ENCODE results near the gene MYO3B. TPM values are rescaled to one million over a fixed set of nuclear protein-coding genes. Genes with fewer than 3 reads are reported as not detected.

The MYO3B gene
- not detected in 2 replicates for total RNA-seq (2014; rRNA removed; shearing (Covaris generic); ENCODE audit: low replicate concordance)

GRCh38 chr2:170177950-170178781 is at the start of gene MYO3B:
Gene MYO3B (plus strand): TSS chr2:170178147. CDS start chr2:170178288, 141 bp downstream.
- peak; percentile 24 for DNase-seq
- Histone ChIP-seq H3K27me3 (no peaks in the 10 kb centered on the region), H3K9me3 (no peaks in the 10 kb centered on the region), H3K4me3 (no peak within 1 kb of the TSS), H3K36me3 (no peaks in the 10 kb centered on the region)

- no peak for DNase-seq
- Histone ChIP-seq H3K9me3 (no peaks in the 10 kb centered on the region), H3K27me3 (no peaks in the 10 kb centered on the region)
Observed at GRCh38 chr2:170139276-170139967, 38.5 kb upstream of the MYO3B start.

GRCh38 chr2:170140561-170140960 is 37.4 kb upstream of the MYO3B start:
- DNase-seq: no peak

More at GRCh38 chr2:170139276-170139967, 38.5 kb upstream of the MYO3B start:
- Histone ChIP-seq H3K4me3 (no peak overlapping the region), H3K36me3 (no peaks in the 10 kb centered on the region)

GRCh38 chr2:170141865-170142264 is 36.1 kb upstream of the MYO3B start:
- Histone ChIP-seq H3K9me3 (no peaks in the 10 kb centered on the region), H3K27me3 (no peaks in the 10 kb centered on the region), H3K36me3 (no peaks in the 10 kb centered on the region), H3K4me3 (no peak overlapping the region)
- DNase-seq: no peak

More at GRCh38 chr2:170140561-170140960, 37.4 kb upstream of the MYO3B start:
- Histone ChIP-seq H3K36me3 (no peaks in the 10 kb centered on the region), H3K9me3 (no peaks in the 10 kb centered on the region), H3K27me3 (no peaks in the 10 kb centered on the region), H3K4me3 (no peak overlapping the region)

GRCh38 chr2:170142502-170142901 is 35.4 kb upstream of the MYO3B start:
- Histone ChIP-seq H3K36me3 (no peaks in the 10 kb centered on the region), H3K27me3 (no peaks in the 10 kb centered on the region), H3K9me3 (no peaks in the 10 kb centered on the region), H3K4me3 (no peak overlapping the region)
- DNase-seq: no peak

GRCh38 chr2:170143045-170143717 is 34.8 kb upstream of the MYO3B start:
- Histone ChIP-seq H3K4me3 (no peak overlapping the region), H3K36me3 (no peaks in the 10 kb centered on the region), H3K9me3 (no peaks in the 10 kb centered on the region), H3K27me3 (no peaks in the 10 kb centered on the region)
- no peak for DNase-seq

GRCh38 chr2:170144761-170145160 is 33.2 kb upstream of the MYO3B start:
- no peaks in the 10 kb centered on the region for H3K36me3 ChIP-seq
- H3K27me3 ChIP-seq: no peaks in the 10 kb centered on the region
- DNase-seq: no peak
- no peaks in the 10 kb centered on the region for H3K9me3 ChIP-seq
- H3K4me3 ChIP-seq: no peak overlapping the region

GRCh38 chr2:170145191-170145590 is 32.8 kb upstream of the MYO3B start:
- Histone ChIP-seq H3K9me3 (no peaks in the 10 kb centered on the region), H3K36me3 (no peaks in the 10 kb centered on the region), H3K27me3 (no peaks in the 10 kb centered on the region), H3K4me3 (no peak overlapping the region)
- DNase-seq: no peak

- Histone ChIP-seq H3K4me3 (no peak overlapping the region), H3K27me3 (no peaks in the 10 kb centered on the region), H3K36me3 (no peaks in the 10 kb centered on the region), H3K9me3 (no peaks in the 10 kb centered on the region)
- DNase-seq: no peak
Observed at GRCh38 chr2:170145675-170146432, 32.1 kb upstream of the MYO3B start.

GRCh38 chr2:170146784-170147183 is 31.2 kb upstream of the MYO3B start:
- no peak for DNase-seq
- no peaks in the 10 kb centered on the region for H3K36me3 ChIP-seq
- H3K9me3 ChIP-seq: no peaks in the 10 kb centered on the region
- no peaks in the 10 kb centered on the region for H3K27me3 ChIP-seq
- H3K4me3 ChIP-seq: no peak overlapping the region

GRCh38 chr2:170147576-170147975 is 30.4 kb upstream of the MYO3B start:
- Histone ChIP-seq H3K4me3 (no peak overlapping the region), H3K9me3 (no peaks in the 10 kb centered on the region), H3K27me3 (no peaks in the 10 kb centered on the region), H3K36me3 (no peaks in the 10 kb centered on the region)
- DNase-seq: no peak

- H3K4me3 ChIP-seq: no peak overlapping the region
- no peaks in the 10 kb centered on the region for H3K36me3 ChIP-seq
- H3K27me3 ChIP-seq: no peaks in the 10 kb centered on the region
- no peaks in the 10 kb centered on the region for H3K9me3 ChIP-seq
- DNase-seq: peak; percentile 31
Observed at GRCh38 chr2:170148161-170148560, 29.8 kb upstream of the MYO3B start.

GRCh38 chr2:170152421-170152820 is 25.5 kb upstream of the MYO3B start:
- DNase-seq: no peak
- no peaks in the 10 kb centered on the region for H3K36me3 ChIP-seq
- H3K4me3 ChIP-seq: no peak overlapping the region
- no peaks in the 10 kb centered on the region for H3K27me3 ChIP-seq
- no peaks in the 10 kb centered on the region for H3K9me3 ChIP-seq

GRCh38 chr2:170155022-170155722 is 22.8 kb upstream of the MYO3B start:
- Histone ChIP-seq H3K9me3 (no peaks in the 10 kb centered on the region), H3K36me3 (no peaks in the 10 kb centered on the region), H3K27me3 (no peaks in the 10 kb centered on the region), H3K4me3 (no peak overlapping the region)
- DNase-seq: peak; percentile 74

- Histone ChIP-seq H3K9me3 (no peaks in the 10 kb centered on the region), H3K27me3 (no peaks in the 10 kb centered on the region), H3K4me3 (no peak overlapping the region), H3K36me3 (no peaks in the 10 kb centered on the region)
- no peak for DNase-seq
Observed at GRCh38 chr2:170155723-170156253, 22.2 kb upstream of the MYO3B start.

- Histone ChIP-seq H3K36me3 (no peaks in the 10 kb centered on the region), H3K9me3 (no peaks in the 10 kb centered on the region), H3K27me3 (no peaks in the 10 kb centered on the region), H3K4me3 (no peak overlapping the region)
- no peak for DNase-seq
Observed at GRCh38 chr2:170156592-170156991, 21.4 kb upstream of the MYO3B start.
